HG03139 (cell line): Measurements from ENCODE around the gene TMEM132E.

Source experiments
- ATAC-seq: cut with Tn5 transposase; IDR thresholded peaks from one replicate; pipeline ENCODE4 v1.9.1; 2021; ENCODE audit not compliant: unreplicated experiment

The TMEM132E gene

GRCh38 chr17:34596920-34597319 is 17.5 kb downstream of the TMEM132E start:
- ATAC-seq = no peak

GRCh38 chr17:34598161-34598776 is 18.9 kb downstream of the TMEM132E start:
- ATAC-seq = no peak

- no peak for ATAC-seq
Observed at GRCh38 chr17:34601416-34601815, 22.0 kb downstream of the TMEM132E start.

GRCh38 chr17:34603974-34604373 is 24.6 kb downstream of the TMEM132E start:
- ATAC-seq = no peak

- no peak for ATAC-seq
Observed at GRCh38 chr17:34606763-34607162, 27.4 kb downstream of the TMEM132E start.

- no peak for ATAC-seq
Observed at GRCh38 chr17:34607917-34608316, 28.5 kb downstream of the TMEM132E start.

- ATAC-seq = no peak
Observed at GRCh38 chr17:34609210-34609609, 29.8 kb downstream of the TMEM132E start.

- ATAC-seq = no peak
Observed at GRCh38 chr17:34610039-34610438, 30.7 kb downstream of the TMEM132E start.

- ATAC-seq = no peak
Observed at GRCh38 chr17:34610506-34610905, 31.1 kb downstream of the TMEM132E start.

- ATAC-seq = no peak
Observed at GRCh38 chr17:34613064-34614019, 34.0 kb downstream of the TMEM132E start.

- ATAC-seq = no peak
Observed at GRCh38 chr17:34614698-34615097, 35.3 kb downstream of the TMEM132E start.

- ATAC-seq = no peak
Observed at GRCh38 chr17:34615326-34615725, 35.9 kb downstream of the TMEM132E start.

GRCh38 chr17:34616148-34616547 is 36.8 kb downstream of the TMEM132E start:
- no peak for ATAC-seq

- ATAC-seq = no peak
Observed at GRCh38 chr17:34617398-34617797, 38.0 kb downstream of the TMEM132E start.

GRCh38 chr17:34619687-34620217 is 40.4 kb downstream of the TMEM132E start:
- no peak for ATAC-seq

- no peak for ATAC-seq
Observed at GRCh38 chr17:34620458-34620857, 41.1 kb downstream of the TMEM132E start.

- no peak for ATAC-seq
Observed at GRCh38 chr17:34622862-34623623, 43.7 kb downstream of the TMEM132E start.

- no peak for ATAC-seq
Observed at GRCh38 chr17:34623856-34624766, 44.7 kb downstream of the TMEM132E start.

GRCh38 chr17:34624767-34625383 is 45.5 kb downstream of the TMEM132E start:
- ATAC-seq = no peak
